ENCODE data around the gene TIAM2. TPM values are rescaled to one million over a fixed set of nuclear protein-coding genes. Genes with fewer than 3 reads are reported as not detected.
A peak's percentile ranks its signal among the peaks of the same experiment; 100 is the strongest.

Gene TIAM2
- total RNA-seq, 2 experiments from 2014 or later, result 4.4 to 5.3 TPM

DNA sequence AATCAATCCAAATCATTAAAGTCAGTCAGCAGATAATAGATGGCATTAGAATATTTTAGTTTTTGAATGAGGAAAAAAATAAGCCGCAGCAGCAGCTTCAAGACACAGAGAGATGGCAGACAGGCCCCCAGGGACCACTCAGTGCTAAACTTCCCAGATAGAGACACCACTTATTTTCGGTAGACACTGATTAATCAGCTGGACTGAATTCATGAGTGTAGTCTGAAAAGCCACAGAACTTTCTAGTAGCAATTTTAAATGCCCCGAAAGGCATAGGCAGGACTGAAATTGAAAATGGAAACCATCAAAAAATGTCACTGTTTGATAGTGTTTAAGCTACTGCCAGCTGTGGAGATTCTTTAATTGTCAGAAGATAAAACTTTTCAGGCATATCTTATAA, 265.6 kb downstream of the TIAM2 start:
- peaks cover 69% of the 10 kb centered on the region for H3K36me3 ChIP-seq (ENCODE audit: insufficient read depth, low read length)
- Mint-ChIP-seq H3K4me1 (ENCODE audit: low read depth) (no peaks in the 10 kb centered on the region), H3K27me3 (no peaks in the 10 kb centered on the region), H3K9me3 (no peaks in the 10 kb centered on the region), H3K4me3 (no peak overlapping the region), H3K27ac (peak overlapping the region; percentile 7), H3K36me3 (ENCODE audit: low read depth) (peaks cover 85% of the 10 kb centered on the region)
- H3K4me1 ChIP-seq (ENCODE audit: insufficient read depth, low read length), result no peaks in the 10 kb centered on the region
- no peak overlapping the region for H3K4me3 ChIP-seq (ENCODE audit: low read length)
- H3K9me3 ChIP-seq (ENCODE audit: control insufficient read depth in 1 of 2, insufficient read depth in 1 of 2, low read length in 2 of 2), result no peaks in the 10 kb centered on the region
- CTCF ChIA-PET, result no interaction called here
- no peak overlapping the region for H3K27ac ChIP-seq (ENCODE audit: low read depth in 1 of 2, low read length in 2 of 2)
- no peak for ATAC-seq (ENCODE audit: poor library complexity)
- POLR2A ChIA-PET, result no interaction called here
- H3K27me3 ChIP-seq (ENCODE audit: control insufficient read depth in 1 of 2, insufficient read depth in 2 of 2, low read length in 2 of 2), result no peaks in the 10 kb centered on the region
- TF ChIP-seq CTCF (IDR thresholded peaks at IDR 0.05), result no peak
- no peak for DNase-seq
- intact Hi-C loops (cut with DNase I, micrococcal nuclease), result no loop called here

GRCh38 chr6:155261111-155261900, 266.2 kb downstream of the TIAM2 start:
- Mint-ChIP-seq H3K4me3 (no peak overlapping the region), H3K27me3 (no peaks in the 10 kb centered on the region), H3K36me3 (ENCODE audit: low read depth) (peaks cover 87% of the 10 kb centered on the region), H3K27ac (peak overlapping the region; percentile 7), H3K9me3 (no peaks in the 10 kb centered on the region), H3K4me1 (ENCODE audit: low read depth) (no peaks in the 10 kb centered on the region)
- DNase-seq, result no peak
- H3K4me3 ChIP-seq (ENCODE audit: low read length), result no peak overlapping the region
- H3K4me1 ChIP-seq (ENCODE audit: insufficient read depth, low read length), result no peaks in the 10 kb centered on the region
- no peak overlapping the region for H3K27ac ChIP-seq (ENCODE audit: low read depth in 1 of 2, low read length in 2 of 2)
- no peak for ATAC-seq (ENCODE audit: poor library complexity)
- ChIA-PET CTCF (no interaction called here), POLR2A (no interaction called here)
- H3K9me3 ChIP-seq (ENCODE audit: control insufficient read depth in 1 of 2, insufficient read depth in 1 of 2, low read length in 2 of 2), result no peaks in the 10 kb centered on the region
- H3K27me3 ChIP-seq (ENCODE audit: control insufficient read depth in 1 of 2, insufficient read depth in 2 of 2, low read length in 2 of 2), result no peaks in the 10 kb centered on the region
- intact Hi-C loops (cut with DNase I, micrococcal nuclease), result no loop called here
- no peak for TF ChIP-seq CTCF (IDR thresholded peaks at IDR 0.05)
- peaks cover 64% of the 10 kb centered on the region for H3K36me3 ChIP-seq (ENCODE audit: insufficient read depth, low read length)

DNA sequence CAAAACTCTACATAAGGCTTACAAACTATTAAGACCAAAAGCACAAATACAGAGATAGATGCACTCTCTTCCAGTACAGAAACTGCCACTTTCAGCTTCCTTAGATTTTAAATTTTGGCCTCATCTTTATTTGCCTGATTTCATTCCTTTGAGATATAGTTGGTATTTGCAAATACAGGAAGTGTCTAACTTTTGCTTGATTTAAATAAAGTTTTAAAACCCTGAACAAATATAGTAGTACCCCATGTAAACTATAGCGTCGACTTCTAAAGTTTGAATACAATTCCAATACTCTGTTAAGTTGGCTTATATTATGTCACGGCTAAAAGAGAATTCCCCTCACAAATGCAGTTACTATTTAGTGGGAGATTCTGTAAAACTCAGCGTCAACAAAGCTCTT, 267.5 kb downstream of the TIAM2 start:
- intact Hi-C loops (cut with DNase I, micrococcal nuclease), result no loop called here
- H3K36me3 Mint-ChIP-seq (ENCODE audit: low read depth), result peaks cover 81% of the 10 kb centered on the region
- TF ChIP-seq CTCF (IDR thresholded peaks at IDR 0.05), result no peak

More for the DNA sequence above, 267.5 kb downstream of the TIAM2 start:
- no peak overlapping the region for H3K4me3 Mint-ChIP-seq
- H3K4me3 ChIP-seq (ENCODE audit: low read length), result no peak overlapping the region
- ChIA-PET CTCF (no interaction called here), POLR2A (interaction anchor here (1.1 kb wide), 1 partner anchor 92 kb away, joined by 3 read pairs; no protein-coding TSS in a partner anchor)
- H3K4me1 ChIP-seq (ENCODE audit: insufficient read depth, low read length), result no peaks in the 10 kb centered on the region
- H3K27me3 Mint-ChIP-seq, result no peaks in the 10 kb centered on the region
- H3K27me3 ChIP-seq (ENCODE audit: control insufficient read depth in 1 of 2, insufficient read depth in 2 of 2, low read length in 2 of 2), result no peaks in the 10 kb centered on the region
- peaks cover 51% of the 10 kb centered on the region for H3K36me3 ChIP-seq (ENCODE audit: insufficient read depth, low read length)
- no peaks in the 10 kb centered on the region for H3K9me3 Mint-ChIP-seq
- DNase-seq (no peak), ATAC-seq (ENCODE audit: poor library complexity) (no peak)
- H3K27ac Mint-ChIP-seq, result peak overlapping the region; percentile 8
- no peaks in the 10 kb centered on the region for H3K9me3 ChIP-seq (ENCODE audit: control insufficient read depth in 1 of 2, insufficient read depth in 1 of 2, low read length in 2 of 2)
- H3K4me1 Mint-ChIP-seq (ENCODE audit: low read depth), result peaks cover 5% of the 10 kb centered on the region
- no peak overlapping the region for H3K27ac ChIP-seq (ENCODE audit: low read depth in 1 of 2, low read length in 2 of 2)

Measured in CD4-positive, alpha-beta T cell (primary cell).